ENCODE measurements around the gene RBM7.

Gene RBM7

DNA sequence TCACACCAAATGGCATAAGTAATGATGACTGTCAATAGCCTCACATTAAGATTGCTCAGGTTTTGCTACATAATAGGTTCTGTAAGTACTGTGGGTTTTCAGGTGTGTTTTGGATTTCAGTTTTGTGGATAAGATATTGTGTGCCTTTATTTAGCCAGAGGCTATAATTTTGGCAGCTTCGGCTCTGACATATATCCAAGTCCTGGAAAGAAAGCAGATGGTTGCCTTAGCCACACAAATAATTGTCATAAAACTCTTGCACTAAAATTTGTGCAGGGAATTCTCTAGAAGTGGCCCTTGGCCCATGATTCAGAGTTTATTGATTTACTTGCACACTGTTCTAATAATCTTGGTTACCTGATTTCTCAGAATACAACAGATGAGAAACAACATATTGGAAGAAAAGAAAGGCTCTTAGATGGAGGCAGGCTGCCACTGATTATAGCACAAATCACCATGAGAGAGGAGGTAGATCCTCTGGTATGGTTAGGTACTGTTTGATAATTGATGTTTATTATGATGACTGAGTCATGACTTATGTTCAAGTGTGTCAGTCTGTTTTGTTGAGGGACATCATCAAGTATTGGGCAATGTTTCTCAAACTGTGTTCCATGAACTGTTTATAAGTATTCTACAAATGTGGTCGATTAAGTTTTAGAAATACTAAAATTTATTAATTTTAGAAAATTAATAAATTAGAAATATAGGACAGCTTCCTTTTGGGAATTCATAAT, 48.5 kb downstream of the RBM7 start:
- DNase-seq (ENCODE audit: low spot score) = peak; percentile 68

DNA sequence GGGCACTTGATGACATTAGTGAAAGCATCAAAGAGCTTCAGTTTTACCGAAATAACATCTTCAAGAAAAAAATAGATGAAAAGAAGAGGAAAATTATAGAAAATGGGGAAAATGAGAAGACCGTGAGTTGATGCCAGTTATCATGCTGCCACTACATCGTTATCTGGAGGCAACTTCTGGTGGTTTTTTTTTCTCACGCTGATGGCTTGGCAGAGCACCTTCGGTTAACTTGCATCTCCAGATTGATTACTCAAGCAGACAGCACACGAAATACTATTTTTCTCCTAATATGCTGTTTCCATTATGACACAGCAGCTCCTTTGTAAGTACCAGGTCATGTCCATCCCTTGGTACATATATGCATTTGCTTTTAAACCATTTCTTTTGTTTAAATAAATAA, 49.4 kb downstream of the RBM7 start:
- peak; percentile 87 for DNase-seq (ENCODE audit: low spot score)

DNA sequence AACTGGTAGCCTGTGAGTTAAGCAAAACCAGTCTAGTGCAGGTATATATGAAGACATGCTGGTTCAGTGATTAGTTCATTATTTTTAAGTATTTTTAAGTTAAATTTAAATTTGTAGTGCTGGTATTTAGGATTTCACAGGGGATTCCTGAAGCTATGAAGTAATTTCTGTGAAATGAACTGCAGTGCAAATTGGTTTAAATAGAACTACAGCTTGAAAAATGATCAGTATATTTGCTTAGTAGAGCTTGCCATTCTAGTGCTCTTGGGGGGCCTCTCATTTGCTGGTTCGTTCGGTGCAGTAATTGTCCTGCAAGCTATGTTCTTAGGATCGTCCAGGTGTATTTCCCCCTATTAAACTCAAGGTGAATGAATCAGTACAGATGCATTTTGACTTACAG, 51.9 kb downstream of the RBM7 start:
- no peak for DNase-seq (ENCODE audit: low spot score)
